Mucosa of stomach (tissue), 1 donor: ENCODE results near the gene FASN.

Source experiments
- H3K27me3 ChIP-seq: one replicate; pipeline ENCODE4 v1.7.0; 2013; ENCODE audit warnings: mild to moderate bottlenecking, low read length; ENCODE audit not compliant: control insufficient read depth, insufficient read depth
- H3K36me3 ChIP-seq: one replicate; pipeline ENCODE4 v1.7.0; 2013; ENCODE audit warnings: low read length; ENCODE audit not compliant: control insufficient read depth, insufficient read depth
- H3K4me1 ChIP-seq: one replicate; pipeline ENCODE4 v1.7.0; 2013; ENCODE audit warnings: mild to moderate bottlenecking, low read length; ENCODE audit not compliant: control insufficient read depth, insufficient read depth
- H3K4me3 ChIP-seq: one replicate; pipeline ENCODE4 v1.7.0; 2013; ENCODE audit warnings: low read length
- H3K9ac ChIP-seq: one replicate; pipeline ENCODE4 v1.7.0; 2013; ENCODE audit warnings: mild to moderate bottlenecking, low read length, moderate library complexity
- H3K9me3 ChIP-seq: one replicate; pipeline ENCODE4 v1.7.0; 2013; ENCODE audit warnings: mild to moderate bottlenecking, low read length, moderate library complexity; ENCODE audit not compliant: control insufficient read depth
- donor health status: Pancreatic carcinoma.

The FASN gene

DNA sequence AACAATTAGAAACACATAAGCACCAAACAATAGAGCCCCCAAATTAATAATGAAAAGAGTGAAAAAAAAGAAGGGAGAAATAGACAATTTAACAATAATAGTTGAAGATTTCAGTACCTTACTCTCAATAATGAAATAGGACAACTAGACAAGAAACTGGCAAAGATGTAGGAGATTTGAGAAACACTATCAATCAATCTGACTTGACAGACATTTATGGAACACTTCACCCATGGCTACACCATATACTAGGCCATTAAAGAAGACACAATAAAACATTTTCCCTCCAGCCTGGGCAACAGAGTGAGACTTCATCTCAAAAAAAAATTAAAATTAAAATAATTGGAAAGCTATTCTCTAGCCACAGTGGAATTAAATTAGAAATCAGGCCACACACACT, 27.4 kb downstream of the FASN start:
- Histone ChIP-seq H3K27me3 (no peaks in the 10 kb centered on the region), H3K9ac (no peak overlapping the region), H3K36me3 (no peaks in the 10 kb centered on the region), H3K4me1 (peaks cover 5% of the 10 kb centered on the region), H3K4me3 (no peak overlapping the region), H3K9me3 (no peaks in the 10 kb centered on the region)

DNA sequence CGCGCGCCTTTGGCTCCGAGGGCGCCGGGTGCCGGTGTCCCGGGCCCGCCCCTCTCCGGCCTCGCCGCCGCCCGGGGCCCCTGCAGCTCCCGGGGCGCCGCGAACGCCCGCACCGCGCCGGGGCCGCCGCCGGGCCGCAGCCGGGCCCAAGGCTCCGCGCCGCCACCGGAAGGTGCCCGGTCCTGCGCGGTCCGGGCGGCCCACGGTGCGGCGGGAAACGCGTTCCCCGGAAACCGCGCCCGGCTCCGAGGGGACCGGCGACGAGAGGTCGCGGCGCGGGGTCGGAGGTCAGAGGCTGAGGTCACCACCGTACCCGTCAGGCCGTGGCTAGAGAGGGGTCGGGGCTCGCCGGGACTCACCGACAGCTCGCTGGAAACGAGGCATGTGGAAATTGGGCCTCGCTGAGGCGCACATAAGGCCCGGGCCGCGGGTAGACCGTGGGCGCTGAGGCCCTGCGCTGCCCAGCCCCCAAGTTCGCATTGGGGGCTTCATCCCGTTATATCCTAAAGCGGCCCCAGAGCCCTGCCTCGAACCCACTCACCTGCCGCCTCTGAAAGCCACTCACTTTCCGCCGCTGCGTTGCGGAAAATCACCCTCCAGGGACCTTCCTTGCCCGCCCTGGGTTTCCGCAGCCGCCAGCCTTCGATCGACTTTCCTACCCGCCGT, 32.3 kb downstream of the FASN start, which contains the start of gene DUS1L:
DUS1L (minus strand) TSS at position 167 of the 666 bp plus-strand sequence. CDS start 745 bp downstream, outside the sequence.
- Histone ChIP-seq H3K4me3 (peak within 1 kb of the TSS; percentile 74), H3K27me3 (no peaks in the 10 kb centered on the region), H3K36me3 (no peaks in the 10 kb centered on the region), H3K4me1 (peaks cover 20% of the 10 kb centered on the region), H3K9ac (peak within 1 kb of the TSS; percentile 86), H3K9me3 (no peaks in the 10 kb centered on the region)

DNA sequence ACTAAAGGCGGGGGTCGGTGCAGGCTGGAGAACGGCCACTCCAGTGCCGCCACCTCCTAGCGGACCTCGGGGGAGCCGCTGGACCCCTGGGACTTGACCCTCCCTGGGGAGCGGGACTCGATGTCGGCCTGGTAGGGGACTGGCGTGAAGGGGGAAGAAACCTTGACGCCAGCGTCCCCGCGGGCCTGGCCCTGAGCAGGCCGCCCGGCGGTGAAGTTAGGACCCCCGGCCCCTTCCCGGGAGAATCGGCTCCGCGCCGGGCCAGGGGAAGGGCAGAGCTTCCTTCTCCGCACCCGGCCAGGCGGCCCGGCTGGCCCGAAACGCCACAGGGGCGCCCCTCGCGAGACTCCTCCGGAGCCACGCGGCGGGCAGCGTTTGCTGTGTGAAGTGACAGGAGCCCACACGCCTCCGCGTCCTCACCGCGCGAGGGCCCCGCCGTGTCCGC, 32.8 kb downstream of the FASN start:
- Histone ChIP-seq H3K36me3 (no peaks in the 10 kb centered on the region), H3K27me3 (no peaks in the 10 kb centered on the region), H3K4me3 (peak overlapping the region; percentile 74), H3K9ac (peak overlapping the region; percentile 79), H3K4me1 (peaks cover 20% of the 10 kb centered on the region), H3K9me3 (no peaks in the 10 kb centered on the region)

DNA sequence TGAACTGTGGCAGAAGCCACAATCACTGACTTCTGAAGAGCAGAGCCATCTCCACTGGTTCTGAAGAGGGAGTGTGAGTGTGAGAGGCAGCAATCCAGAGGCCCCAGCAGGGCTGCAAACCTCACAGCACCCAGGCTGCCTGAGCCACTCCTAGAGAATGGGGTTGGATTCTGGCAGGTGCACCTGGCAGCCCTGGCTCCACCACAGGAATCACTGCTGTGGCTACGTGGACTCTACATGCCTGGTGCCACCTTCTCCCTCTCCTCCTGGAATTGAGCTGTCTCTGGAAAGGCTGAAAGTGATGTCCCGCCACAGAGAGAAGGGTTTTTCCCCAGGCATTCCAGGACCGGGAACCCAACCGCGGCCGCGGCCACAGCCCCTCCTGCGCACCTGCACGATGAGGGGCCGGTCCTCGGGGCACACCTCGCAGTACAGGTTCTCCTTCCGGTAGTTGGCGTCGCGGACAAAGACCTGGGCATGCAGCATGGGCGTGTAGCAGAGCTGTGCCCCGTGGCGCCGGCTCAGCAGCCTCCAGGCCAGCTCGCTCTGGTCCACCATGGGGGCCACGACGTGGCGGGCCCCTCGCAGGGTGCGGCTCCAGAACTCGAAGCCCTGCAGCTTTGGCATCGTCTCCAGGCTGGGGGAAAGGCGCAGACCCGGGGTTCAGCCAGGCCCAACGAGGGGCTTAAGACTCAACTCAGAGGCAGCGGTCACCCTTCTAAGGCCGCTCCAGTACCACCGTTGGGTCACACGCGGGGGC, 33.4 kb downstream of the FASN start:
- H3K9ac ChIP-seq: peak overlapping the region; percentile 79
- H3K27me3 ChIP-seq: no peaks in the 10 kb centered on the region
- H3K4me1 ChIP-seq: peaks cover 20% of the 10 kb centered on the region
- H3K36me3 ChIP-seq: no peaks in the 10 kb centered on the region
- H3K4me3 ChIP-seq: peak overlapping the region; percentile 74
- no peaks in the 10 kb centered on the region for H3K9me3 ChIP-seq

DNA sequence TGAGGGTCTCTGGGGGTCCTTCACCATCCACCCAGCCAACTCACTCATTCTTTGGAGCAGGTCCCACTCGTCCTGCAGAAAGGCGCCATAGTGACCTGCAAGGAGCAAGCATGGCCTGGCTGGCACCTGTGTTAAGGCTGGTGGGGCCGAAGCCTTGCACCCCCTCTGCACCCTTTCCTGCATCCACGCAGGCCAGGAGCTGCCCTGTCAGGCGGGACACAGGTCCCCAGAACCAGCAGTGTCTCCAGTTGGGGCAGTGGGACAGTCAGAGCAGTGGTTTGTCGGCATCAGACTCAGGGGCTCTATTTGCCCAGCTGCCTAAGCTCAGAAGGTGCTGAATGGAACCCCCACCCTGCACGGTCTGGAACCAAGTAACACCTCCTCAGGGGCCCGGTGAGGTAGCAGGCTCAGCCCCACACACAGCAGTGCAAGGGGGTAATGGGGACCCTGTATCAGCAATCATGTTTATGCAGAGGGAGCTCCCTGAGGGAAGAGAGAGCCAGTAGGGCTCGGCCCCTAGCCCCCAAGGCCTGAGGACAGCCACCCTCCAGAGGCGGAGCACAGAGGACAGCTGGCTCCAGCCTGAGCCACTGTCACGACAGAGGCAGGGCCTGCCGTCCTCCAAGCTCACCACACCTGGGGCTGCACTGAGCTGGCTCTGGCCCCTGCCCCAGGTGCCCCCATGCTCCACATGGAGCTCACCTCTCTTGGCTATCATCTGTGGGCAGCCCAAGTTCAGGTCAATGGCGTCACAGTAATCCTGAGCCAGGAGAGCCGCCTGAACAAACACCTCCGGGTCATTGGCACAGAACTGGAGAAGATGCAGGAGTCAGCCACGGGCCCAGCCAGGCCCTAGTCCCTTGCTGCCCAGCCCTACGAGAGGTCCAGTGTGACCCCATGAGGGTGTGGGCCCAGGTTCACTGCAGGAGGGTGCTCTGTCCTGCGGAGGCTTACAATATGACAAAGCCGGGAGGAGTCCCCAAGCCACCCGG, 34.3 kb downstream of the FASN start:
- Histone ChIP-seq H3K9me3 (no peaks in the 10 kb centered on the region), H3K27me3 (no peaks in the 10 kb centered on the region), H3K4me1 (peaks cover 20% of the 10 kb centered on the region), H3K9ac (no peak overlapping the region), H3K4me3 (peak overlapping the region; percentile 74), H3K36me3 (no peaks in the 10 kb centered on the region)

DNA sequence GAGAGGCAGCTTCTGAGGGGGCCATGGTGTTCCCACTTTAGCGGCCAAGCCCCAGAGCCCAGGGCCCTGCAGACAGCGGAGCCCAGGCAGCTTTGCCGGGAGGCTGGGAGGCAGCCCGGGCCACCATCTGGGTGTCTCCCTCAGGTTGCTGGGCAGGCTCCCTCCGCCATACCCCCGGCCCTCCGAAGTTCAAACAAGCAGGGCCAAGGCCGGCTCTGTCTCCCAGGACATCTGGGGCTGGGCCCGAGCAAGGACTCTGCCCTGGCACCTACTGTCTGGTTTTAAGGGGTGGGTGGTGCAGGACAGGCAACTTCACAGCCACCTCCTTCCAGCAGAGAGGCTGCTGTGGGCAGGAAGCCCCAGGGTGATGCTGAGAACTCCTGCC, 35.1 kb downstream of the FASN start:
- Histone ChIP-seq H3K27me3 (no peaks in the 10 kb centered on the region), H3K9me3 (no peaks in the 10 kb centered on the region), H3K4me3 (no peak overlapping the region), H3K4me1 (peaks cover 20% of the 10 kb centered on the region), H3K9ac (no peak overlapping the region), H3K36me3 (no peaks in the 10 kb centered on the region)

DNA sequence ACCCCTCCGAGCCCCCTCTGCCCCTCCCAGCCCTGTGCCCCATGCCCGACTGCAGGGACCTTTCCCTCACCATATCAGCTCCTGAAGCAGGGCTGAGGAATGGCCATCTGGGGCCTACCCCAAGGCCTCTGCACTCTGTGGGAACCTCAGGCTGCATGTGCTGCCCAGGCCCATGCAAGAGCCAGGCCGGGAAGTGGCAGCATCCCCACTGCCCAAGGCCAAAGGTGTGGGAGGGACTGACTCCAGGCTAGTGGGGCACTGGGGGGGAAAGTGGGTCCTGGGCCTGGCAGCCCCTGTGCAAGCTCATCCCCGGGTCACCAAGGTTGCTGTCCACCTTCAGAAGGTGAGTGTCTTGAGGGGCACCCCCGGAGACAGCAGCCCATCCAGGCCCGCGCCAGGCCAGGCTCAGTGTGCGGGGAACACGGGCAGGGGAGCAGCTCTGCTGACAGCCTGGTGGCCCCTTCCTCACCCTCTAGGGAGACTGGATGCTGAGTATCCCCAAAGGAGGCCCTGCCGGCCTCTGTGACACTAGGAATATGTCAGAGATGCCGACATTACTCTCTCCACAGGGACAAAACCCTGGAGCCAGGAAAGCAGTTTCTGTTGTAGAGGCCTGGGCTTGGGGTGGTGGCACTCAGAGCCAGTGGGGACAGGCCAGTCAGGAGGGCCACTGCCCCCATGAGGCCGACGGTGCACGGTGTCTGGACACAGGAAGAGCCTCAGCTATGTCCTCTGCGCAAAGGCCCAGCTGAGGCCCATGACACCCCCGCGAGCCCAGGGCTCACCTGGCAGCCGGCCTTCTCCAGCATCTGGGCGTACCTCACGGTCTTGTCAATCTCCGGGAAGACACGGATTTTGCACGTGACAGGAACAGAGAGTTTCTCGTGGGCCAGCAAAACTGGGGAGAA, 35.7 kb downstream of the FASN start:
- no peak overlapping the region for H3K9ac ChIP-seq
- no peaks in the 10 kb centered on the region for H3K27me3 ChIP-seq
- H3K36me3 ChIP-seq: no peaks in the 10 kb centered on the region
- no peaks in the 10 kb centered on the region for H3K9me3 ChIP-seq
- H3K4me1 ChIP-seq: peaks cover 20% of the 10 kb centered on the region
- no peak overlapping the region for H3K4me3 ChIP-seq

DNA sequence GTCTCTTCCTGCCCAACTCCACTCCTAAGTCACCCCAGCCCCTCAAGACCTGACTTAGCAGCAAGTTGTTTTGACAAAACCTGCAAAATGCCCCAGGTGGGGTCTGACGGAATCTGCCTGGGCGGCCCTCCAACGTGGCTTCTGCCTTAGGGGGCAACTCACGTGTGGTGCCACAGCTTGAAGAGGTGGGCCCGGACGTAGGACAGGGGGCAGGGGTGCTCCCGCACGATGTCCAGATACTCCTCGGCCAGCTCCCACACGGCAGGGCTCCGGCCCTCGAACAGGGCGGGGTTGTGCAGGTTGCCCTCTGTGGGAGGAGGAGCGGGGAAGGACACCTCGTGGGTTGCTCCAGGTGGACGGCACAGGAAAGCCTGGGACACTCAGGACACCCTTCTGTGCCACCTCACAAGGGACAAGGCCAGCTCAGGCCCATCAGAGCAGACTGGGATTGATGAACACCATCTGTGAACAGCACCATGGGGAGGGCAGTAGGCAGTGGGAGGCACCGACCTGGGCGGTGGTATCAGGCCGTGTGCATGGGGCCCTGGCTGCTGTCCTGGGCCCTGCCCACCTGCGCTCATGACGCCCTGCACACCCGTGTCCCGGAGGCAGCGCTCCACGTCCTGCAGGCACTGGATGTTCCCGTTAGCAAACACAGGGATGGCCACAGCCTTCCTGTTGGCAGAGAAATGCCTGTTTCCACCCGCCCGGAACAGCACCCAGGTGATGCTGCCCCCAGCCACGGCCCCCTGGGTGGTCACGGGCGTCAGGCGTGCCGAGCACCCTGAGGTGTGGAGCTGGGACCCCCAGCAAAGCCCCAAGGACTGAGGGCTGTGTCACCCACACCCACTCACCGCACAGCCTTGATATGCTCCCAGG, 36.8 kb downstream of the FASN start:
- H3K36me3 ChIP-seq: no peaks in the 10 kb centered on the region

DNA sequence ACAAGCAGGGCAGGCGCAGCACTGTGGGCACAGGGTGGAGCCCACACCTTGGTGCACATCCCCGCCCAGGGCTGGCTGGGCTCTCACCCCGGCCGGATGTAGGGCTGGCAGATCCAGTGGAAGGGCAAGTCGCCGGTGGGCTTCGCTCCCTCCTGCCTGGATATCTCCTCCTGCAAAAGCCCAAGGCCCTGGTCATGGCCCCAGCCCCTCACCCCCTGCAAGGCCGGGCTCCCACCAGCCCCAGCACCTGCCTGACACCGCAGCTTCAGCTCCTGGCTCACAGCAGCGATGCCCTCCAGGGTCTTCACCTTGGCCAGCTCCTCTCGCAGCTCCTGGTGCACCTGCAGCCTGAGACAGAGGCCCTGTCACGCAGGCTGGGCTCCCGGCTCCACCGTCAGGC, 37.4 kb downstream of the FASN start:
- Histone ChIP-seq H3K36me3 (no peaks in the 10 kb centered on the region), H3K27me3 (no peaks in the 10 kb centered on the region), H3K4me1 (peaks cover 16% of the 10 kb centered on the region), H3K9ac (no peak overlapping the region), H3K4me3 (no peak overlapping the region), H3K9me3 (no peaks in the 10 kb centered on the region)

More for the DNA sequence above, 36.8 kb downstream of the FASN start:
- H3K9me3 ChIP-seq: no peaks in the 10 kb centered on the region
- no peak overlapping the region for H3K4me3 ChIP-seq
- no peaks in the 10 kb centered on the region for H3K27me3 ChIP-seq
- H3K9ac ChIP-seq: no peak overlapping the region
- peaks cover 20% of the 10 kb centered on the region for H3K4me1 ChIP-seq

DNA sequence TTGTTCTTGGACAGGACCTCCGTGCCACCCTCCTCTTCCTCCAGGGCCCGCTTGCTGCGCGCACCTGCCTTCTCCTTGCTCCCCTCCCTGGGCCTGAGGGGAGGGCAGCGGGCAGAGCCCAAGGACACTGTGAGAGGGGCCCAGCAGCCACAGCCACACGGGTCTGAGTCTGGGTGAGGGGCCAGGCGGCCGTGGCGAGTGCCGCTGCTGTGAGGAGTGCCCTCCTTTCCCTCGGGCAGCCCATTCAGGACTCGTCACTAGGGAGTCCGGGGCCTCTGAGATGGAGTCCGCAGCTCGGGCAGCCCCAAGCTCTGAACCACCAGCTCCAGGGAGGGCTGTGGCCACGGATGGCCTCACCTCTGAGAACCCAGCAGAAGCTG, 38.0 kb downstream of the FASN start:
- Histone ChIP-seq H3K36me3 (peaks cover 4% of the 10 kb centered on the region), H3K9ac (no peak overlapping the region), H3K4me1 (peaks cover 15% of the 10 kb centered on the region), H3K9me3 (no peaks in the 10 kb centered on the region), H3K27me3 (no peaks in the 10 kb centered on the region), H3K4me3 (no peak overlapping the region)
